H1 (cell line): ENCODE results near the gene WFDC5. TPM values are rescaled to one million over a fixed set of nuclear protein-coding genes. Genes with fewer than 3 reads are reported as not detected.

ENCODE experiments used
- CTCF ChIA-PET: fragments of 300-600 bp; sonication (Branson Sonifier 250); formaldehyde crosslinking; loops from one replicate; lab custom pipeline; 2021; ENCODE audit not compliant: partially characterized antibody; lab: Charles Lee
- POLR2A ChIA-PET: fragments of 300-600 bp; sonication (Branson Sonifier 250); formaldehyde crosslinking; loops from one replicate; lab custom pipeline; 2021; ENCODE audit warnings: inconsistent platforms; ENCODE audit not compliant: partially characterized antibody; lab: Charles Lee
- DNase-seq, 2 experiments: peaks; one replicate each; pipeline versions ENCODE4 v3.0.0 to v3.0.0-alpha.2; 2010 to 2022; ENCODE audit warnings: low spot score in 2 of 2, low read depth in 1 of 2, mixed read lengths in 1 of 2
- FAIRE-seq: peaks from 2 replicates; lab custom pipeline; 2011; peaks lifted over from hg19 to GRCh38; lab: Jason Lieb, UNC
- H2AFZ ChIP-seq: 2 replicates; pipeline ENCODE4 v1.8.1; 2012; ENCODE audit warnings: low read length, inconsistent platforms
- H2AK5ac ChIP-seq: 2 replicates; pipeline ENCODE4 v1.6.1; 2013; ENCODE audit warnings: low read depth, low read length
- H2BK120ac ChIP-seq: replicated peaks from 2 replicates; pipeline ENCODE3; 2013; ENCODE audit warnings: low read depth, low read length, inconsistent platforms
- H2BK12ac ChIP-seq: 2 replicates; pipeline ENCODE4 v1.6.1; 2013; ENCODE audit warnings: low read depth, low read length
- H2BK15ac ChIP-seq: 2 replicates; pipeline ENCODE4 v1.6.1; 2013; ENCODE audit warnings: low read length
- H2BK20ac ChIP-seq: 2 replicates; pipeline ENCODE4 v1.6.1; 2013; ENCODE audit warnings: low read length
- H2BK5ac ChIP-seq: 2 replicates; pipeline ENCODE4 v1.6.1; 2013; ENCODE audit warnings: low read depth, low read length
- H3K14ac ChIP-seq: 2 replicates; pipeline ENCODE4 v1.6.1; 2013; ENCODE audit warnings: inconsistent platforms; ENCODE audit not compliant: insufficient read length
- H3K18ac ChIP-seq: 2 replicates; pipeline ENCODE4 v1.6.1; 2013; ENCODE audit warnings: low read length; ENCODE audit errors: extremely low read depth
- H3K23ac ChIP-seq: 2 replicates; pipeline ENCODE4 v1.6.1; 2013; ENCODE audit warnings: inconsistent platforms; ENCODE audit not compliant: insufficient read length
- H3K23me2 ChIP-seq: 2 replicates; pipeline ENCODE4 v1.6.1; 2013; ENCODE audit warnings: low read depth, low read length
- H3K27ac ChIP-seq: 2 replicates; pipeline ENCODE4 v1.6.1; 2011; ENCODE audit warnings: low read depth, low read length, inconsistent platforms
- H3K27me3 ChIP-seq, 4 experiments: replicated peaks in 1 of 4; 1 replicate in 1 of 4; 2 replicates in 3 of 4; pipeline versions ENCODE4 v1.6.1 to v1.8.1; 2011 to 2013; ENCODE audit warnings: low read length in 3 of 4, mild to moderate bottlenecking in 3 of 4, inconsistent platforms in 2 of 4, mixed read lengths in 2 of 4, moderate library complexity in 1 of 4; ENCODE audit not compliant: control insufficient read depth in 3 of 4, insufficient read depth in 3 of 4; ENCODE audit errors: extremely low read depth in 1 of 4
- H3K36me3 ChIP-seq, 4 experiments: 2 replicates each; pipeline versions ENCODE4 v1.6.1 to v1.8.1; 2011 to 2013; ENCODE audit warnings: mild to moderate bottlenecking in 4 of 4, low read length in 3 of 4, moderate library complexity in 2 of 4, control low read depth in 1 of 4, inconsistent platforms in 1 of 4; ENCODE audit not compliant: insufficient read depth in 4 of 4, control insufficient read depth in 2 of 4
- H3K4ac ChIP-seq: replicated peaks from 2 replicates; pipeline ENCODE3; 2013; ENCODE audit warnings: low read length, low read depth, mixed read lengths, inconsistent platforms; ENCODE audit not compliant: insufficient read length
- H3K4me1 ChIP-seq, 4 experiments: replicated peaks in 1 of 4; 1 replicate in 1 of 4; 2 replicates in 3 of 4; pipeline versions ENCODE4 v1.6.1 to v1.8.1; 2011 to 2013; ENCODE audit warnings: low read length in 3 of 4, inconsistent platforms in 2 of 4, mixed read lengths in 1 of 4; ENCODE audit not compliant: insufficient read depth in 4 of 4, control insufficient read depth in 3 of 4
- H3K4me2 ChIP-seq, 2 experiments: 2 replicates each; pipeline versions ENCODE4 v1.6.1 to v1.8.1; 2011 to 2013; ENCODE audit warnings: low read depth in 2 of 2, low read length in 2 of 2, control low read depth in 1 of 2, inconsistent platforms in 1 of 2, mild to moderate bottlenecking in 1 of 2; ENCODE audit not compliant: insufficient read depth in 1 of 2
- H3K4me3 ChIP-seq, 4 experiments: fragments of 200-600, 300-600 bp in 1 of 4; sonication (generic), shearing (Covaris generic), sonication (Bioruptor Twin) in 1 of 4; 2 replicates each; pipeline versions ENCODE4 v1.5.1 to v1.8.1; 2011 to 2016; ENCODE audit warnings: low read length in 4 of 4, low read depth in 3 of 4, control low read depth in 2 of 4, inconsistent platforms in 2 of 4, mild to moderate bottlenecking in 2 of 4, mixed read lengths in 1 of 4, moderate library complexity in 1 of 4; ENCODE audit not compliant: insufficient read depth in 2 of 4; ENCODE audit errors: extremely low read depth in 1 of 4
- H3K56ac ChIP-seq: replicated peaks from 2 replicates; pipeline ENCODE3; 2013; ENCODE audit warnings: low read depth, mild to moderate bottlenecking, mixed read lengths, low read length, inconsistent platforms; ENCODE audit not compliant: insufficient read length
- H3K79me1 ChIP-seq: 2 replicates; pipeline ENCODE4 v1.6.1; 2013; ENCODE audit warnings: low read depth, low read length, control low read depth
- H3K79me2 ChIP-seq, 2 experiments: 2 replicates each; pipeline versions ENCODE4 v1.6.1 to v1.8.1; 2012 to 2013; ENCODE audit warnings: low read length in 2 of 2, mild to moderate bottlenecking in 2 of 2, inconsistent platforms in 1 of 2; ENCODE audit not compliant: insufficient read depth in 2 of 2, control insufficient read depth in 1 of 2
- H3K9ac ChIP-seq, 4 experiments: replicated peaks in 1 of 4; 1 replicate in 1 of 4; 2 replicates in 3 of 4; pipeline versions ENCODE4 v1.6.1 to v1.8.1; 2011 to 2013; ENCODE audit warnings: low read depth in 3 of 4, low read length in 3 of 4, control low read depth in 2 of 4, mild to moderate bottlenecking in 2 of 4, moderate library complexity in 2 of 4, inconsistent platforms in 1 of 4; ENCODE audit errors: extremely low read depth in 1 of 4
- H3K9me3 ChIP-seq, 2 experiments: 2 replicates each; pipeline versions ENCODE4 v1.6.1 to v1.8.1; 2012 to 2013; ENCODE audit warnings: mild to moderate bottlenecking in 2 of 2, moderate library complexity in 2 of 2, control low read depth in 1 of 2, inconsistent platforms in 1 of 2, low read depth in 1 of 2, low read length in 1 of 2, mixed read lengths in 1 of 2; ENCODE audit not compliant: insufficient read depth in 2 of 2
- H4K20me1 ChIP-seq, 2 experiments: replicated peaks in 1 of 2; 2 replicates each; pipeline versions ENCODE3 to v1.8.1; 2011 to 2013; ENCODE audit warnings: inconsistent platforms in 2 of 2, low read length in 2 of 2, mild to moderate bottlenecking in 1 of 2; ENCODE audit not compliant: insufficient read depth in 2 of 2, control insufficient read depth in 1 of 2
- H4K5ac ChIP-seq: 2 replicates; pipeline ENCODE4 v1.6.1; 2013; ENCODE audit warnings: low read length, low read depth, mixed read lengths, inconsistent platforms; ENCODE audit not compliant: insufficient read length
- H4K8ac ChIP-seq: 2 replicates; pipeline ENCODE4 v1.8.0; 2013; ENCODE audit warnings: mild to moderate bottlenecking, moderate library complexity, low read length, inconsistent platforms; ENCODE audit not compliant: insufficient read depth; ENCODE audit errors: extremely low read depth
- H4K91ac ChIP-seq: replicated peaks from 2 replicates; pipeline ENCODE3; 2013; ENCODE audit warnings: low read length, mixed read lengths, inconsistent platforms; ENCODE audit not compliant: insufficient read length
- BRCA1 ChIP-seq: IDR thresholded peaks from 2 replicates; pipeline ENCODE4 v1.6.1; 2012; ENCODE audit warnings: low read depth, low read length, improper control_type of control experiment
- EGR1 ChIP-seq: IDR thresholded peaks from 2 replicates; pipeline ENCODE4 v1.6.1; 2011; ENCODE audit warnings: low read depth, low read length, borderline replicate concordance
- EP300 ChIP-seq, 2 experiments: IDR thresholded peaks; 1 replicate in 1 of 2; 2 replicates in 1 of 2; pipeline ENCODE4 v1.6.1; 2011 to 2012; ENCODE audit warnings: low read depth in 2 of 2, low read length in 2 of 2, mild to moderate bottlenecking in 2 of 2, borderline replicate concordance in 1 of 2, inconsistent platforms in 1 of 2, moderate library complexity in 1 of 2
- EZH2 ChIP-seq: fragments of 200-600 bp; sonication (generic); IDR thresholded peaks from 2 replicates; pipeline ENCODE4 v1.7.1; 2012; ENCODE audit warnings: low read depth, mild to moderate bottlenecking, moderate library complexity, low read length, inconsistent platforms; ENCODE audit not compliant: severe bottlenecking
- GTF2F1 ChIP-seq: IDR thresholded peaks from 2 replicates; pipeline ENCODE4 v1.6.1; 2012; ENCODE audit warnings: low read depth, low read length, improper control_type of control experiment, borderline replicate concordance
- MAX ChIP-seq: IDR thresholded peaks from 2 replicates; pipeline ENCODE4 v1.6.1; 2012; ENCODE audit warnings: inconsistent platforms
- PHF8 ChIP-seq: fragments of 200-600 bp; sonication (generic); conservative IDR thresholded peaks from 2 replicates; pipeline ENCODE4 v1.7.1; 2012; ENCODE audit warnings: low read depth, mild to moderate bottlenecking, inconsistent platforms, low read length, moderate library complexity
- POLR2AphosphoS5 ChIP-seq: IDR thresholded peaks from 2 replicates; pipeline ENCODE4 v1.6.1; 2011; ENCODE audit warnings: low read depth, low read length
- RBBP5 ChIP-seq: IDR thresholded peaks from 2 replicates; pipeline ENCODE4 v1.7.1; 2012; ENCODE audit warnings: low read depth, mild to moderate bottlenecking, inconsistent platforms, low read length, moderate library complexity, borderline replicate concordance
- SAP30 ChIP-seq: fragments of 300-600 bp; sonication (generic); IDR thresholded peaks from 2 replicates; pipeline ENCODE4 v1.7.1; 2012; ENCODE audit warnings: low read length, moderate library complexity, mild to moderate bottlenecking, inconsistent platforms; ENCODE audit not compliant: insufficient read depth, insufficient replicate concordance
- SIN3A ChIP-seq, 2 experiments: IDR thresholded peaks in 1 of 2; conservative IDR thresholded peaks in 1 of 2; 2 replicates each; pipeline ENCODE4 v1.6.1; 2011 to 2012; ENCODE audit warnings: low read length in 2 of 2, improper control_type of control experiment in 1 of 2, low read depth in 1 of 2, mild to moderate bottlenecking in 1 of 2
- SP1 ChIP-seq: IDR thresholded peaks from 2 replicates; pipeline ENCODE4 v1.6.1; 2011; ENCODE audit warnings: low read depth, low read length
- SP2 ChIP-seq: IDR thresholded peaks from 2 replicates; pipeline ENCODE4 v1.6.1; 2012; ENCODE audit warnings: mild to moderate bottlenecking, low read length, inconsistent platforms
- TAF7 ChIP-seq: optimal IDR thresholded peaks from 2 replicates; pipeline ENCODE3; 2011; ENCODE audit warnings: low read depth, mild to moderate bottlenecking, inconsistent platforms, low read length, moderate library complexity, borderline replicate concordance
- WGBS, 2 experiments: shearing (Covaris generic) in 1 of 2; methylation state at CpG; one replicate each; pipeline versions ENCODE4 v1.1.6 to v1.1.7; 2013 to 2015; ENCODE audit warnings: low lambda C conversion rate in 2 of 2, mixed read lengths in 2 of 2, inconsistent platforms in 1 of 2, low coverage in 1 of 2, missing lambda C conversion rate in 1 of 2; ENCODE audit not compliant: insufficient replicate concordance in 2 of 2, insufficient coverage in 1 of 2, insufficient read length in 1 of 2; ENCODE audit errors: extremely low coverage in 1 of 2, missing lambda C conversion rate in 1 of 2; 5-methylcytosine and 5-hydroxymethylcytosine counted together
- polyA plus RNA-seq, 7 experiments: library from polyadenylated mRNA; depleted of rRNA in 3 of 7; stranded (reverse) in 5 of 7; unstranded in 2 of 7; fragments of >200 nt in 5 of 7; fragments of 200-250 nt in 2 of 7; gene quantifications; 1 replicate in 5 of 7; 2 replicates in 1 of 7; 4 replicates in 1 of 7; pipeline versions ENCODE4 v1.2.1 to v1.2.3, GENCODE V29; 2011 to 2013; ENCODE audit warnings: missing spikeins in 2 of 7, mixed read lengths in 2 of 7
- total RNA-seq: library from RNA; stranded (reverse); fragmentation: NEBNext Ultra II Directional; extraction: Animal tissue kit (Norgen Biotek cat#: 25700); gene quantifications from 2 replicates; pipeline ENCODE4 v1.2.1, GENCODE V29; 2021

WFDC5 gene
- total and polyA plus RNA-seq, 2 of the 8 experiments (the other 6 are each of a cell fraction or from before 2014, with no cell fraction given) = not detected

- Histone ChIP-seq H4K8ac (no peak overlapping the region), H3K23ac (no peak overlapping the region), H3K9me3 (no peaks in the 10 kb centered on the region), H3K14ac (no peak overlapping the region), H2BK120ac (no peak overlapping the region), H4K5ac (no peak overlapping the region), H3K4me1 (no peaks in the 10 kb centered on the region), H3K23me2 (no peaks in the 10 kb centered on the region), H2BK20ac (no peak overlapping the region), H2AK5ac (no peak overlapping the region), H3K27ac (no peak overlapping the region), H2BK5ac (no peak overlapping the region), H3K27me3 (no peaks in the 10 kb centered on the region; a peak in 2 of 7 replicates), H4K91ac (no peak overlapping the region), H3K79me2 (no peaks in the 10 kb centered on the region), H2AFZ (no peak overlapping the region), H2BK15ac (no peak overlapping the region), H3K4me2 (no peak overlapping the region), H3K56ac (no peak overlapping the region), H3K4ac (no peak overlapping the region), H3K9ac (no peak overlapping the region), H4K20me1 (no peaks in the 10 kb centered on the region), H2BK12ac (no peak overlapping the region), H3K4me3 (no peak overlapping the region), H3K36me3 (no peaks in the 10 kb centered on the region), H3K79me1 (no peaks in the 10 kb centered on the region), H3K18ac (no peak overlapping the region)
- 90% methylated on average over 3 of the region's 3 CpGs; no CpG with 5 or more reads in 1 of the 2 experiments for WGBS, 2 experiments
- ChIA-PET POLR2A (no interaction called here), CTCF (interaction anchor here (2.6 kb wide), 1 partner anchor 10 kb away, joined by 10 read pairs; no protein-coding TSS in a partner anchor)
- DNase-seq = no peak
- no peak for FAIRE-seq
- TF ChIP-seq SP1 (no peak), SIN3A (conservative IDR thresholded peaks at IDR 0.05 in 1 of 2, IDR thresholded peaks at IDR 0.05 in 1 of 2; ENCODE audit: low read depth in 1 of 2, low read length in 2 of 2) (no peak), SP2 (no peak), TAF7 (no peak), GTF2F1 (no peak), RBBP5 (no peak), EGR1 (no peak), SAP30 (no peak), EZH2 (no peak), POLR2AphosphoS5 (no peak), BRCA1 (no peak), PHF8 (no peak), MAX (no peak), EP300 (IDR thresholded peaks at IDR 0.05; ENCODE audit: borderline replicate concordance in 1 of 2, low read depth in 2 of 2, low read length in 2 of 2) (no peak)
These were observed 34.1 kb upstream of the WFDC5 start for GRCh38 chr20:45149062-45149461.
